ENCODE results near the gene ADORA3.
A peak's percentile ranks its signal among the peaks of the same experiment; 100 is the strongest.

The ADORA3 gene

DNA sequence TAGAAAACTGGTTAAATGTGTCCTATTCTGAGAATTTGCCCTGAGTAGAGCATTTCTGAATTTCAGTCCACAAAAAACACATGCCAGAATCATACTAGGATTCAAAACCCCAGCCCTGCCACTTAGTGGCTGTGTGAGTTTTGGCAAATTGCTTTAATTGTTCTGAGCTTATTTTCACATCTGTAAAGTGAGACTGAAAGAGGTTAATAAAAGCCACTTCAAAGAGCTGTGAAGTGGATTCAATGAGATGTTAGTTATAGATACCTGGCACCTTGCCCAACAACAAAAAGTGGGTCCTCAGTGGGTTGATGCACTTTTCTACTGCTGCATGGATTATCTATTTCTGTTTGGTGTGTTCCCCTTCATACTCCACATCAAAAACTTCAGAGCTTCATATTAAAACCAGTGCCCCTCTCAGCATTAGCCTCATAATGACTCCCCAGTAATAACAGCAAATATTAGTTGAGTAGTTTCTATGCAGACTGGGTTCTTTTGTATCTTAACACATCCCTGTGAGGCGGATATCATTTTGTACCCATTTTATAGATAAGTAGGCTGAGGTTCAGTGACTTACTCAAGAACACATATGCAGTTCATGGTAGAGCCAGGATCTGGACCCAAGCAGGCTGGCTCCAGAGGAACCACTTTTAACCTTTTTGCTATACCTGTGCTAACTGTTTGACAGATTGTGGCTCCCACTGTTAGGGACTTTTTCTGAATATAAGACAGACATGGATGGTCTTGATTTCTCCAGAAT lies 14.2 kb upstream of the ADORA3 start:
- H3K36me3 ChIP-seq (replicated peaks) = no peaks in the 10 kb centered on the region
- in situ Hi-C loops (cut with HindIII; ENCODE audit: low pct_ligation_motif_present, low sequenced_read_pairs) = no loop called here

DNA sequence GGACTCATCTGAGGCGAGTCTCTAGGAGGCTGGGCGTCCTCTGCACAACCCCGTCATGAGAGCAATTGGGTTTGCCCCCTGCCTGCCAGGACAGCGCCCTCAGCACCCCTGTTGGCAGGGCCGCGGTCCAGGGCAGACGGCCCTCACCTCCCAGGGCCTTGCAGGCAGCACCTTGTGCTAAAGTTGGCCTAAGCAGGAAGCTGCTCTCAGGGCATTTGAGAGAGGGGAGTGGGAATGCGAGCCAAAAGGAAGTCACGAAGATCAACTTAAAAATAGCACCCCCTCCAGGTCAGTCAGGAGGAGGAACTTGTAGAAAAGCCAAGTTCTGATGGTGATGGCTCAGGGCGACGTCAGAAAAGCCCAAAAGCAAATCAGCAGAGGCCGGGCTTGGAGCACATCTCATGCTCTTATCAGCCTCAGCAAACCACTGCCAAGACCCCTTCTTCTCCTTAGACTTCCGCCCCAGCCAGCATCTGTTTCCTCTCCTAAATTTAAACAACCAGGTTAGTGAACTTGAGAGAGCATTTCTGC lies 12.6 kb upstream of the ADORA3 start:
- Histone ChIP-seq H3K27ac (no peak overlapping the region), H3K36me3 (replicated peaks) (no peaks in the 10 kb centered on the region), H3K27me3 (replicated peaks) (no peaks in the 10 kb centered on the region), H3K4me3 (ENCODE audit: low read depth, low read length) (peak overlapping the region; percentile 48)
- TF ChIP-seq, protein P1, sequence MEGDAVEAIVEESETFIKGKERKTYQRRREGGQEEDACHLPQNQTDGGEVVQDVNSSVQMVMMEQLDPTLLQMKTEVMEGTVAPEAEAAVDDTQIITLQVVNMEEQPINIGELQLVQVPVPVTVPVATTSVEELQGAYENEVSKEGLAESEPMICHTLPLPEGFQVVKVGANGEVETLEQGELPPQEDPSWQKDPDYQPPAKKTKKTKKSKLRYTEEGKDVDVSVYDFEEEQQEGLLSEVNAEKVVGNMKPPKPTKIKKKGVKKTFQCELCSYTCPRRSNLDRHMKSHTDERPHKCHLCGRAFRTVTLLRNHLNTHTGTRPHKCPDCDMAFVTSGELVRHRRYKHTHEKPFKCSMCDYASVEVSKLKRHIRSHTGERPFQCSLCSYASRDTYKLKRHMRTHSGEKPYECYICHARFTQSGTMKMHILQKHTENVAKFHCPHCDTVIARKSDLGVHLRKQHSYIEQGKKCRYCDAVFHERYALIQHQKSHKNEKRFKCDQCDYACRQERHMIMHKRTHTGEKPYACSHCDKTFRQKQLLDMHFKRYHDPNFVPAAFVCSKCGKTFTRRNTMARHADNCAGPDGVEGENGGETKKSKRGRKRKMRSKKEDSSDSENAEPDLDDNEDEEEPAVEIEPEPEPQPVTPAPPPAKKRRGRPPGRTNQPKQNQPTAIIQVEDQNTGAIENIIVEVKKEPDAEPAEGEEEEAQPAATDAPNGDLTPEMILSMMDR (IDR thresholded peaks at IDR 0.05; ENCODE audit: low read depth, low read length, missing control alignments) = peak; percentile 56
- DNase-seq = peak; percentile 31
- in situ Hi-C loops (cut with HindIII; ENCODE audit: low pct_ligation_motif_present, low sequenced_read_pairs) = no loop called here

More for the DNA sequence above, 14.2 kb upstream of the ADORA3 start:
- TF ChIP-seq, protein P1 (IDR thresholded peaks at IDR 0.05; ENCODE audit: low read depth, low read length, missing control alignments) = no peak
- Histone ChIP-seq H3K27me3 (replicated peaks) (no peaks in the 10 kb centered on the region), H3K4me3 (ENCODE audit: low read depth, low read length) (no peak overlapping the region), H3K27ac (no peak overlapping the region)
- no peak for DNase-seq

DNA sequence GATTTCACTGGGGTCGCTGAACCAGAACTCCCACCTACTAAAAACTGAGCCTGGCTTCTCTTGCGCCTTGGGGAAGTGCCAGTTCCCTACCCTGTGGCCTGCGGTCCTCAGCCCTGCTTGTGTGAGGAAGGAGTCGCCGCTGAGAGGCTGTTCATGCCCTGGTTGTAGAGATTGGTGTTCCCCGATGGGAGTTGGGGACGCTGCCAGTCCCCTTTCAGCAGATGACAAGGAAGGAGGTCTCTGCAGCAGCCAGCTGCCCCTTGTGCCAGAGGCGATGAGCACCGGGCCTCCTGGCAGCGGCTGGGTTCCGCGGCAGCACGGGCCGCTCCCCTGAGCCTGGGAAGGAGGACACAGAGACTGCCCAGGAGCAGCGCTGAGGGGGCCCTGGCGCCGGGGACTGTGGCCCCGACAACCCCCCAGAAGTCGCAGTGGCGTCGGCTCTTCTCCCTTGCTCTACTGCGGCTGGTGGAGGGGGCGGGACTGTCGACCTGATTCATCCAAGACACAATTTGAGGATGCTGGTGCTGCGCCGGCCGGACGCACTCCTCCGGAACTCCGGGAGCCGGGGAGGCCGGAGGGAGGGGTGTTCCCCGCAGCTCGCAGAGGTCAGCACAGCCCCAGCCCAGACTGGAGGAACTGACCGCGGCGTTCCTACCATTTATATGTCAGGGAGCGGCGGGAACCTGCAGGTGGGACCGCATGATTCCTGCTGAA lies 12.0 kb upstream of the ADORA3 start:
- in situ Hi-C loops (cut with HindIII; ENCODE audit: low pct_ligation_motif_present, low sequenced_read_pairs) = no loop called here
- Histone ChIP-seq H3K27me3 (replicated peaks) (no peaks in the 10 kb centered on the region), H3K27ac (no peak overlapping the region), H3K4me3 (ENCODE audit: low read depth, low read length) (peak overlapping the region; percentile 48), H3K36me3 (replicated peaks) (no peaks in the 10 kb centered on the region)
- TF ChIP-seq, protein P1 (IDR thresholded peaks at IDR 0.05; ENCODE audit: low read depth, low read length, missing control alignments) = no peak
- DNase-seq = peak; percentile 27

DNA sequence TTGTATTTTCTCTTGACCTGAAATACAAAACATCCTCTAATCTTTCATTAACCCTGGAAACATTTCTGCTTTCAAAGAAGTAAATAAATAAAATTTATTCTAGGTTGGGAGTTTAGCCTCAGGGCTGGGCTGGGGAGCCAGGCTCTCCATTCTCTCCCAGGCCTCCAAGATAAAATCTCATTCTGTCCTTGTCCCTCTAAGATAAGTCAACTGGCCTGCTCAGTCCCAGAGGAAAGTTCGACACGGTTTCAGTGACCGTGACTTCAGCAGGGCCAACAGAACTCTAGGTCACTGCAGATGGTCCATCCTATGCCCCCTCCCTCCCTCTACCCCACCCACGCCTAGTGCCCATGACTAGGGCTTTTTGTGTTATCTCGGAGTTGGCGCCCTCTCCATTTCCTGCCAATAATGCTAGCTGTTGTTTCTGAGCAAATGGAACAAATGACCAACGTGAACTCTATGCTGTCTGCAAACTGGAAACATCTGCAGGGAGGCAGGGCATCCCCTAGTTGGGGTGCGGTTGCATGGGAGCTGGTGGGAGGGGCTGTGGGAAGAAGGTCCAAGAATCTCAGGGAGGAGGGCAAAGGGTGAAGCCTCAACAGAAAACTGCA lies 10.1 kb upstream of the ADORA3 start:
- no peak for DNase-seq
- Histone ChIP-seq H3K27me3 (replicated peaks) (no peaks in the 10 kb centered on the region), H3K4me3 (ENCODE audit: low read depth, low read length) (no peak overlapping the region), H3K36me3 (replicated peaks) (no peaks in the 10 kb centered on the region), H3K27ac (no peak overlapping the region)
- TF ChIP-seq, protein P1 (IDR thresholded peaks at IDR 0.05; ENCODE audit: low read depth, low read length, missing control alignments) = no peak
- in situ Hi-C loops (cut with HindIII; ENCODE audit: low pct_ligation_motif_present, low sequenced_read_pairs) = no loop called here

DNA sequence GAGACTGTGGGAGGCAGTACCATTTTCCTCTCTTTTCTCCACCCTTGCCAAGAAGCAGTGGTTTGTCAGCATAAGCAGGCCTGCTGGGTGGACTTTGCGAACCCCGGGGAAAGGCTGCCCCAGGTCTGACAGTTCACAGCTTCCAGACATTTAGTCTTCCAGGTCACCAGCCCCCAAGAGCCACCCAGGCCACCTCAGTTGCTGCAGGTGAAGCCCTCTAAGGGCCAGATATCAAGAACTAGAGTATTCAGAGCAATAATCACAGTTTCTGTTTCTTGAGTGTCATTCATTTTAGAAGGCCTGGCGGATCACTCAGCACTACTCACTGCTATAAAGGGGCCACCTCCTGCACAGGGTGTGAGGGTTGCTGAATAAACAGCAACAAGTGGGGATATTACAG lies 9.5 kb upstream of the ADORA3 start:
- Histone ChIP-seq H3K36me3 (replicated peaks) (no peaks in the 10 kb centered on the region), H3K27ac (no peak overlapping the region), H3K4me3 (ENCODE audit: low read depth, low read length) (no peak overlapping the region), H3K27me3 (replicated peaks) (no peaks in the 10 kb centered on the region)
- in situ Hi-C loops (cut with HindIII; ENCODE audit: low pct_ligation_motif_present, low sequenced_read_pairs) = no loop called here
- DNase-seq = no peak
- TF ChIP-seq, protein P1 (IDR thresholded peaks at IDR 0.05; ENCODE audit: low read depth, low read length, missing control alignments) = no peak

Data from brain microvascular endothelial cell (primary cell).